ENCODE data around the gene TMEM245. TPM values are rescaled to one million over a fixed set of nuclear protein-coding genes. Genes with fewer than 3 reads are reported as not detected.

Gene TMEM245
- total RNA-seq, 1 experiment from 2014 or later = 52.2 TPM

DNA sequence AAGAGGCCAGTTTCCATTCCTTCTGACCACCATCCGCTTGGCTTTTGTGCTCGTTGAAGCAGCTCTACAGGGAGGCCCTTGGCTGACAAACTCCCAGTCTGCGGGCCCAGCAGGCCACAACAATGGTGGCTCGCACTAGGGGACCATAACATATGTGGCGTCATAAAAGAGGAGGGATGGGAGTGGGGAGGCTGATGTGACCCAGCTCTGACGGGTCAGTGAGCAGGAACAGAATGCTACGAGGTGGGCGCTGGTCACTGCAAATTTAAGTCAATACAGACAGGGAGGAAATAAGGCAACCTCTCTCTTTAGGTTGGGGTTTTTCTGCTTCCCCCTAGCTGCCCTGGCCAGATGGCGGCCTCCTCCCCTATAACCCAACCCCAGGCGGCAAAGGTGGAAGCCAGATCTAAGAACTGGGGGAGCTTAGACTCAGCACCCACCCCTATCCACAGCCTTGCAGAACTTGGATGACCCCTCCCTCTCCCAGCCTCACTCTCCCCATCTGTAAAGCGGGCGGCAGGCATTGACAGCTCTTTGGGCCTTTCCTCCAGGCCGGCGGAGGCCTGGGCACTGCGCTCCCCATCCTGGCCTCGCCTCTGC is 46.5 kb upstream of the TMEM245 start:
- no peak overlapping the region for H3K4me3 Mint-ChIP-seq (ENCODE audit: low read depth, unreplicated experiment)
- DNase-seq = no peak
- no peaks in the 10 kb centered on the region for H3K36me3 Mint-ChIP-seq (ENCODE audit: insufficient read depth, unreplicated experiment)
- peaks cover 16% of the 10 kb centered on the region for H3K27me3 Mint-ChIP-seq (ENCODE audit: unreplicated experiment)
- H3K9me3 Mint-ChIP-seq (ENCODE audit: low read depth, unreplicated experiment) = no peaks in the 10 kb centered on the region
- BruUV-seq (replicated peaks) = no TSS peak
- no peak overlapping the region for H3K27ac Mint-ChIP-seq (ENCODE audit: unreplicated experiment)
- intact Hi-C loops (cut with micrococcal nuclease; ENCODE audit: unreplicated experiment) = no loop called here
- CTCF ChIA-PET = no interaction called here
- H3K4me1 Mint-ChIP-seq (ENCODE audit: low read depth, unreplicated experiment) = no peaks in the 10 kb centered on the region
- TF ChIP-seq, protein P1, sequence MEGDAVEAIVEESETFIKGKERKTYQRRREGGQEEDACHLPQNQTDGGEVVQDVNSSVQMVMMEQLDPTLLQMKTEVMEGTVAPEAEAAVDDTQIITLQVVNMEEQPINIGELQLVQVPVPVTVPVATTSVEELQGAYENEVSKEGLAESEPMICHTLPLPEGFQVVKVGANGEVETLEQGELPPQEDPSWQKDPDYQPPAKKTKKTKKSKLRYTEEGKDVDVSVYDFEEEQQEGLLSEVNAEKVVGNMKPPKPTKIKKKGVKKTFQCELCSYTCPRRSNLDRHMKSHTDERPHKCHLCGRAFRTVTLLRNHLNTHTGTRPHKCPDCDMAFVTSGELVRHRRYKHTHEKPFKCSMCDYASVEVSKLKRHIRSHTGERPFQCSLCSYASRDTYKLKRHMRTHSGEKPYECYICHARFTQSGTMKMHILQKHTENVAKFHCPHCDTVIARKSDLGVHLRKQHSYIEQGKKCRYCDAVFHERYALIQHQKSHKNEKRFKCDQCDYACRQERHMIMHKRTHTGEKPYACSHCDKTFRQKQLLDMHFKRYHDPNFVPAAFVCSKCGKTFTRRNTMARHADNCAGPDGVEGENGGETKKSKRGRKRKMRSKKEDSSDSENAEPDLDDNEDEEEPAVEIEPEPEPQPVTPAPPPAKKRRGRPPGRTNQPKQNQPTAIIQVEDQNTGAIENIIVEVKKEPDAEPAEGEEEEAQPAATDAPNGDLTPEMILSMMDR (IDR thresholded peaks at IDR 0.05; ENCODE audit: unreplicated experiment) = no peak

DNA sequence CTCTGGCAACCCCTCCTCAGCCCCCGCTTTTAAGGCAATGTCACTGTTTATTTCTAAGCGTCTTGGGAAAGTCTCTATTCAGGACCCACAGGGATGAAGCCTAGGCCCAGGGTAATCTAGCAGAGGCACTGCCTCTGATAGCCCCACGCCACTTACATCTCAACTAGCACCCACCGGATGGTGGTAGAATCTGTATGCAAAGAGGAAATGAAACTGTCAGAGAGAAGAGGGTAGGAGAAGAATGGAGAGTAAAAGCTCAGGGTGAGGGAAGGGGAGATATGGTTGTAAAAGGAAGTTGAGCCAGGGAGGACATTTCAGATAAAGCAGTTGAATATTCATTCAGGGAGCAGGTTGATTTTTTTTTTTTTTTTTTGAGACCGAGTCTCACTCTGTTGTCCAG is 44.3 kb upstream of the TMEM245 start:
- Mint-ChIP-seq H3K27me3 (ENCODE audit: unreplicated experiment) (peaks cover 16% of the 10 kb centered on the region), H3K4me1 (ENCODE audit: low read depth, unreplicated experiment) (no peaks in the 10 kb centered on the region)
- no TSS peak for BruUV-seq (replicated peaks)

DNA sequence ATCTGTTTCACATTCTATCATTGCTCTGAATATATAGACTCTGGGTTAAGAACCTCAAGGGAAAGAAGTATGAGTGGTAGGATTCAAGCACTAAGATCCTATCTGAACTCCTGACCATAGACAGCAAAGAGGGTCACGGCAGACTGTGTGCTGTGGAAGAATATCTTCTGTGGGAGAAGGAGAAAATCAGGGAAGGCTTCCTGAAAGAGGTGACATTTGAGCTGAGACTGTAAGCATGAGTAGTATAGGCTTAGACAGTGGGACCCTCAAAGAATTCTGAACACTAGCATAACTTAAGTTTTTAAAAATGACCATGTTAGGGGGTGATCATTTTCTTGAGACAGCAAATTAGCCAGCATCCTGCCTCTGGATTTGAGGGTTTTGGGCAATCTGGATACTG is 43.4 kb upstream of the TMEM245 start:
- DNase-seq = no peak
- no peaks in the 10 kb centered on the region for H3K9me3 Mint-ChIP-seq (ENCODE audit: low read depth, unreplicated experiment)
- TF ChIP-seq, protein P1 (IDR thresholded peaks at IDR 0.05; ENCODE audit: unreplicated experiment) = no peak
- no peak overlapping the region for H3K4me3 Mint-ChIP-seq (ENCODE audit: low read depth, unreplicated experiment)
- intact Hi-C loops (cut with micrococcal nuclease; ENCODE audit: unreplicated experiment) = no loop called here
- H3K36me3 Mint-ChIP-seq (ENCODE audit: insufficient read depth, unreplicated experiment) = no peaks in the 10 kb centered on the region
- no peak overlapping the region for H3K27ac Mint-ChIP-seq (ENCODE audit: unreplicated experiment)
- BruUV-seq (replicated peaks) = no TSS peak
- H3K27me3 Mint-ChIP-seq (ENCODE audit: unreplicated experiment) = peaks cover 16% of the 10 kb centered on the region
- no peaks in the 10 kb centered on the region for H3K4me1 Mint-ChIP-seq (ENCODE audit: low read depth, unreplicated experiment)
- CTCF ChIA-PET = interaction anchor here (0.6 kb wide), 1 partner anchor 134 kb away, joined by 3 read pairs; no protein-coding TSS in a partner anchor

More for the DNA sequence above, 44.3 kb upstream of the TMEM245 start:
- CTCF ChIA-PET = no interaction called here
- Mint-ChIP-seq H3K4me3 (ENCODE audit: low read depth, unreplicated experiment) (no peak overlapping the region), H3K9me3 (ENCODE audit: low read depth, unreplicated experiment) (no peaks in the 10 kb centered on the region), H3K36me3 (ENCODE audit: insufficient read depth, unreplicated experiment) (no peaks in the 10 kb centered on the region), H3K27ac (ENCODE audit: unreplicated experiment) (no peak overlapping the region)
- TF ChIP-seq, protein P1 (IDR thresholded peaks at IDR 0.05; ENCODE audit: unreplicated experiment) = no peak
- intact Hi-C loops (cut with micrococcal nuclease; ENCODE audit: unreplicated experiment) = no loop called here
- DNase-seq = no peak

DNA sequence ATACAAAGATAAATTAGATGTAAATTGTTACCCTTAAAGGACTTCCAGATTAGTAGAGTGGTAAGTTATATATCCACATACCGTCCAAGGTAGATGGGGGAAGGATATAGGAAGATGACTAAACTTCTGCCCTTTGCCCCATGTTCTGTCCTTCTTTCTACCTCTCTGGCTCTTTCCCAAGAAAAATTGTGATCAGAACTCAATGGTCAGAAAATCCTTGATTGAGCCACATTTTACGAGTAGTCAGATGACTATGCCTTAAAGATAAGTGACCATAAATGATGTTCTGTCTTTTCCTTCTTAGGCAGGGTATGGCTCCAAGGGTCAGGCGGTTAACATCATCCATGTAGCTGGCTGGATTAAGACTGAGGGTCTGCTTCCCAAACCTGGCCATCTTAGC is 42.9 kb upstream of the TMEM245 start:
- no peaks in the 10 kb centered on the region for H3K4me1 Mint-ChIP-seq (ENCODE audit: low read depth, unreplicated experiment)
- no TSS peak for BruUV-seq (replicated peaks)
- no peaks in the 10 kb centered on the region for H3K36me3 Mint-ChIP-seq (ENCODE audit: insufficient read depth, unreplicated experiment)
- peaks cover 16% of the 10 kb centered on the region for H3K27me3 Mint-ChIP-seq (ENCODE audit: unreplicated experiment)
- intact Hi-C loops (cut with micrococcal nuclease; ENCODE audit: unreplicated experiment) = no loop called here
- CTCF ChIA-PET = interaction anchor here (0.6 kb wide), 1 partner anchor 134 kb away, joined by 3 read pairs; no protein-coding TSS in a partner anchor
- TF ChIP-seq, protein P1 (IDR thresholded peaks at IDR 0.05; ENCODE audit: unreplicated experiment) = no peak
- no peak overlapping the region for H3K27ac Mint-ChIP-seq (ENCODE audit: unreplicated experiment)
- H3K4me3 Mint-ChIP-seq (ENCODE audit: low read depth, unreplicated experiment) = no peak overlapping the region
- DNase-seq = no peak
- H3K9me3 Mint-ChIP-seq (ENCODE audit: low read depth, unreplicated experiment) = no peaks in the 10 kb centered on the region
